A673 (cell line): ENCODE results near the gene HSF2BP.

ENCODE experiments used
- EZH2 ChIP-seq: fragments of 200-600 bp; sonication (generic); IDR thresholded peaks from 2 replicates; pipeline ENCODE4 v1.6.1; 2017; ENCODE audit warnings: borderline replicate concordance, low read depth, mild to moderate bottlenecking, mixed read lengths, antibody characterized with exemption, low read length; ENCODE audit not compliant: poor library complexity, severe bottlenecking
- TF ChIP-seq, protein P1 (sequence below): fragments of 300-800, 200-600 bp; sonication (generic); conservative IDR thresholded peaks from 2 replicates; pipeline ENCODE4 v1.5.1; 2017; ENCODE audit warnings: low read depth, mild to moderate bottlenecking, antibody characterized with exemption, low read length, moderate library complexity, mixed read lengths

GRCh38 chr21:43654806-43655489 is 4.3 kb downstream of the HSF2BP start:
- no peak for TF ChIP-seq EZH2
- TF ChIP-seq, protein P1, sequence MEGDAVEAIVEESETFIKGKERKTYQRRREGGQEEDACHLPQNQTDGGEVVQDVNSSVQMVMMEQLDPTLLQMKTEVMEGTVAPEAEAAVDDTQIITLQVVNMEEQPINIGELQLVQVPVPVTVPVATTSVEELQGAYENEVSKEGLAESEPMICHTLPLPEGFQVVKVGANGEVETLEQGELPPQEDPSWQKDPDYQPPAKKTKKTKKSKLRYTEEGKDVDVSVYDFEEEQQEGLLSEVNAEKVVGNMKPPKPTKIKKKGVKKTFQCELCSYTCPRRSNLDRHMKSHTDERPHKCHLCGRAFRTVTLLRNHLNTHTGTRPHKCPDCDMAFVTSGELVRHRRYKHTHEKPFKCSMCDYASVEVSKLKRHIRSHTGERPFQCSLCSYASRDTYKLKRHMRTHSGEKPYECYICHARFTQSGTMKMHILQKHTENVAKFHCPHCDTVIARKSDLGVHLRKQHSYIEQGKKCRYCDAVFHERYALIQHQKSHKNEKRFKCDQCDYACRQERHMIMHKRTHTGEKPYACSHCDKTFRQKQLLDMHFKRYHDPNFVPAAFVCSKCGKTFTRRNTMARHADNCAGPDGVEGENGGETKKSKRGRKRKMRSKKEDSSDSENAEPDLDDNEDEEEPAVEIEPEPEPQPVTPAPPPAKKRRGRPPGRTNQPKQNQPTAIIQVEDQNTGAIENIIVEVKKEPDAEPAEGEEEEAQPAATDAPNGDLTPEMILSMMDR: no peak
